HG03457 (cell line): Measurements from ENCODE around the gene IFI6.
"Not testable (repeated sequence)": the region's sequence is repeated elsewhere in the genome, so short reads cannot be mapped to it uniquely, and the experiment has no call there.

ENCODE experiments used
- ATAC-seq: cut with Tn5 transposase; IDR thresholded peaks from one replicate; pipeline ENCODE4 v1.9.1; 2021; ENCODE audit warnings: moderate number of reproducible peaks; ENCODE audit not compliant: unreplicated experiment

IFI6 gene

GRCh38 chr1:27671964-27672749 is at the start of gene IFI6:
Gene IFI6, minus strand, starts transcription at chr1:27672192. Its CDS starts 2,878 bp downstream, at chr1:27669314.
- no peak for ATAC-seq

GRCh38 chr1:27719286-27720251 is 47.6 kb upstream of the IFI6 start:
- no peak for ATAC-seq

- no peak for ATAC-seq
These were observed 44.4 kb upstream of the IFI6 start for GRCh38 chr1:27716262-27716895.

GRCh38 chr1:27713869-27714513 is 42.0 kb upstream of the IFI6 start:
- no peak for ATAC-seq

GRCh38 chr1:27713139-27713725 is 41.2 kb upstream of the IFI6 start:
- no peak for ATAC-seq

GRCh38 chr1:27710574-27710973 is 38.6 kb upstream of the IFI6 start:
- ATAC-seq: no peak

GRCh38 chr1:27705545-27705944 is 33.6 kb upstream of the IFI6 start:
- no peak for ATAC-seq

GRCh38 chr1:27704958-27705357 is 33.0 kb upstream of the IFI6 start:
- ATAC-seq: no peak

- not testable (repeated sequence) for ATAC-seq
These were observed 24.8 kb upstream of the IFI6 start for GRCh38 chr1:27696835-27697234.

GRCh38 chr1:27690183-27690582 is 18.2 kb upstream of the IFI6 start:
- ATAC-seq: no peak

- no peak for ATAC-seq
These were observed 17.6 kb upstream of the IFI6 start for GRCh38 chr1:27689423-27690173.

GRCh38 chr1:27687906-27688305 is 15.9 kb upstream of the IFI6 start:
- no peak for ATAC-seq

GRCh38 chr1:27686223-27686990 is 14.4 kb upstream of the IFI6 start:
- ATAC-seq: no peak

- ATAC-seq: no peak
These were observed 12.2 kb upstream of the IFI6 start for GRCh38 chr1:27684176-27684575.

GRCh38 chr1:27682351-27682944 is 10.5 kb upstream of the IFI6 start:
- no peak for ATAC-seq

- not testable (repeated sequence) for ATAC-seq
These were observed 9.6 kb upstream of the IFI6 start for GRCh38 chr1:27681580-27681979.

- not testable (repeated sequence) for ATAC-seq
These were observed 8.3 kb upstream of the IFI6 start for GRCh38 chr1:27680225-27680791.

- ATAC-seq: no peak
These were observed 6.8 kb upstream of the IFI6 start for GRCh38 chr1:27678747-27679146.
